ENCODE measurements around the gene MAP2K3. TPM values are rescaled to one million over a fixed set of nuclear protein-coding genes. Genes with fewer than 3 reads are reported as not detected.
A peak's percentile ranks its signal among the peaks of the same experiment; 100 is the strongest.
"Not testable (repeated sequence)": the region's sequence is repeated elsewhere in the genome, so short reads cannot be mapped to it uniquely, and the experiment has no call there.

The MAP2K3 gene
- total RNA-seq, 4 donors from 2014 or later = 17.5 to 39.0 (median 21.6) TPM

- H3K4me3 ChIP-seq = no peak overlapping the region
- H3K27ac ChIP-seq = no peak overlapping the region
- H3K9me3 ChIP-seq = no peaks in the 10 kb centered on the region
- no peak for DNase-seq (ENCODE audit: low spot score in 2 of 2)
- peaks cover 0 to 96% (median 28%) of the 10 kb centered on the region in 3 donors for H3K36me3 ChIP-seq
- TF ChIP-seq POLR2A (IDR thresholded peaks at IDR 0.05) (no peak), CTCF (IDR thresholded peaks at IDR 0.05) (no peak), EP300 (IDR thresholded peaks at IDR 0.05) (no peak)
- no peaks in the 10 kb centered on the region for H3K4me1 ChIP-seq
- 64 to 72% methylated on average over 21 of the region's 21 CpGs for WGBS, 2 donors
- no peaks in the 10 kb centered on the region for H3K27me3 ChIP-seq
Observed at GRCh38 chr17:21302711-21303425, 18.4 kb downstream of the MAP2K3 start.

GRCh38 chr17:21303441-21304065, 19.0 kb downstream of the MAP2K3 start:
- 84 to 86% methylated on average over 8 of the region's 8 CpGs for WGBS, 2 donors
- no peaks in the 10 kb centered on the region for H3K4me1 ChIP-seq
- peaks cover 0 to 97% (median 26%) of the 10 kb centered on the region in 3 donors for H3K36me3 ChIP-seq
- H3K4me3 ChIP-seq = no peak overlapping the region
- no peak for DNase-seq (ENCODE audit: low spot score in 2 of 2)
- no peaks in the 10 kb centered on the region for H3K27me3 ChIP-seq
- H3K9me3 ChIP-seq = peaks cover 0 to 6% (median 0%) of the 10 kb centered on the region in 4 donors
- H3K27ac ChIP-seq = no peak overlapping the region
- TF ChIP-seq EP300 (IDR thresholded peaks at IDR 0.05) = no peak
- no peak for TF ChIP-seq CTCF (IDR thresholded peaks at IDR 0.05)
- TF ChIP-seq POLR2A (IDR thresholded peaks at IDR 0.05) = no peak

- DNase-seq (ENCODE audit: low spot score in 2 of 2) = no peak
- no peak overlapping the region for H3K4me3 ChIP-seq
- WGBS, 2 donors = 81% methylated on average over 9 of the region's 9 CpGs
- no peaks in the 10 kb centered on the region for H3K27me3 ChIP-seq
- no peak overlapping the region for H3K27ac ChIP-seq
- peaks cover 0 to 11% (median 1%) of the 10 kb centered on the region in 4 donors for H3K9me3 ChIP-seq
- TF ChIP-seq POLR2A (IDR thresholded peaks at IDR 0.05) = no peak
- no peak for TF ChIP-seq EP300 (IDR thresholded peaks at IDR 0.05)
- TF ChIP-seq CTCF (IDR thresholded peaks at IDR 0.05) = no peak
- H3K36me3 ChIP-seq = peaks cover 0 to 97% (median 31%) of the 10 kb centered on the region in 3 donors
- no peaks in the 10 kb centered on the region for H3K4me1 ChIP-seq
Observed at GRCh38 chr17:21304091-21304490, 19.6 kb downstream of the MAP2K3 start.

- WGBS, 2 donors = 84 to 90% methylated on average over 17 of the region's 17 CpGs
- Histone ChIP-seq H3K36me3 (peaks cover 0 to 97% (median 34%) of the 10 kb centered on the region in 3 donors), H3K9me3 (peaks cover 0 to 14% (median 1%) of the 10 kb centered on the region in 4 donors)
- not testable (repeated sequence) for H3K4me1 ChIP-seq; H3K27ac ChIP-seq; H3K27me3 ChIP-seq; H3K4me3 ChIP-seq; DNase-seq (ENCODE audit: low spot score in 2 of 2)
Observed at GRCh38 chr17:21304551-21305151, 20.1 kb downstream of the MAP2K3 start.

GRCh38 chr17:21305431-21306180, 21.1 kb downstream of the MAP2K3 start:
- not testable (repeated sequence) for H3K4me3 ChIP-seq, H3K27me3 ChIP-seq, H3K27ac ChIP-seq, H3K4me1 ChIP-seq
- Histone ChIP-seq H3K36me3 (peaks cover 0 to 97% (median 31%) of the 10 kb centered on the region in 3 donors), H3K9me3 (peaks cover 0 to 14% (median 1%) of the 10 kb centered on the region in 4 donors)
- DNase-seq (ENCODE audit: low spot score in 2 of 2) = peak in 1 of 2 donors; percentile 9
- 89% methylated on average over 20 of the region's 20 CpGs for WGBS, 2 donors

- H3K27me3 ChIP-seq; DNase-seq (ENCODE audit: low spot score in 2 of 2); H3K4me1 ChIP-seq; H3K27ac ChIP-seq; H3K4me3 ChIP-seq: not testable (repeated sequence)
- Histone ChIP-seq H3K9me3 (peaks cover 0 to 14% (median 1%) of the 10 kb centered on the region in 4 donors), H3K36me3 (peaks cover 0 to 96% (median 21%) of the 10 kb centered on the region in 3 donors)
- WGBS, 2 donors = 62 to 65% methylated on average over 7 to 8 of the region's 8 CpGs
Observed at GRCh38 chr17:21306611-21307272, 22.2 kb downstream of the MAP2K3 start.

GRCh38 chr17:21307273-21307625, 22.7 kb downstream of the MAP2K3 start:
- H3K27me3 ChIP-seq; H3K4me3 ChIP-seq; DNase-seq (ENCODE audit: low spot score in 2 of 2); H3K27ac ChIP-seq: not testable (repeated sequence)
- H3K9me3 ChIP-seq = peaks cover 0 to 14% (median 1%) of the 10 kb centered on the region in 4 donors
- peaks cover 0 to 10% (median 0%) of the 10 kb centered on the region in 4 donors for H3K4me1 ChIP-seq
- 50 to 62% methylated on average over 4 to 5 of the region's 5 CpGs for WGBS, 2 donors
- peaks cover 0 to 96% (median 18%) of the 10 kb centered on the region in 3 donors for H3K36me3 ChIP-seq

- 89 to 92% methylated on average over 6 of the region's 6 CpGs for WGBS, 2 donors
- peaks cover 0 to 10% (median 0%) of the 10 kb centered on the region in 4 donors for H3K4me1 ChIP-seq
- not testable (repeated sequence) for H3K27ac ChIP-seq, H3K4me3 ChIP-seq, H3K27me3 ChIP-seq
- H3K36me3 ChIP-seq = peaks cover 0 to 96% (median 14%) of the 10 kb centered on the region in 3 donors
- H3K9me3 ChIP-seq = peaks cover 0 to 14% (median 1%) of the 10 kb centered on the region in 4 donors
- peak in 1 of 2 donors; percentile 4 for DNase-seq (ENCODE audit: low spot score in 2 of 2)
Observed at GRCh38 chr17:21308931-21309381, 24.4 kb downstream of the MAP2K3 start.

All from tibial nerve (tissue), 4 donors.